ENCODE results near the gene TMEFF2. TPM values are rescaled to one million over a fixed set of nuclear protein-coding genes. Genes with fewer than 3 reads are reported as not detected.

Gene TMEFF2
- total RNA-seq (2014; rRNA removed; shearing (Covaris generic)) = 0.10 and 0.12 TPM in 2 replicates

GRCh38 chr2:192194866-192195547 lies at the start of gene TMEFF2:
Gene TMEFF2, minus strand, starts transcription at chr2:192194933. Its CDS starts 409 bp downstream, at chr2:192194524.
- DNase-seq (ENCODE audit: low read depth) = peak; percentile 52

DNA sequence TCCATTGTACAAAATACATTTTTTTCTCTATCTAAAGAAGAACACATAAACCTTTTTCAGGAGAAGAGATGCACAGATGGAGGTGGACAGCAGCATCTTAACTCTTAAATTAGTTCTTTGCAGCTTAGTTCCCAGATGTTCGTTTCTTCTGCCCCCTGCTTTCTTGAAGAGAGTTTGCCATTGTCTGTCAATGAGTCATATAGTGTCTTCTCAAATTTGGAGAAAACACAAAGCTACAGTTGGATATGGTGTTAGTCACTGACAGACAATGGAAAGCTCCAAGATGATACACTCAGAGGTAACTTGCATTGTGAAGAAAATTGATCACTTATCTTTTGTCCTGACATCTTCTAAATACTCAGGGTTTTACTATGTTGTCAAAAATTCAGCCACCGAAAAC lies 48.8 kb upstream of the TMEFF2 start:
- peak; percentile 36 for DNase-seq (ENCODE audit: low read depth)

GRCh38 chr2:192236136-192236535 lies 41.4 kb upstream of the TMEFF2 start:
- peak; percentile 31 for DNase-seq (ENCODE audit: low read depth)

- DNase-seq (ENCODE audit: low read depth) = no peak
Measured at GRCh38 chr2:192230889-192231453, 36.2 kb upstream of the TMEFF2 start.

DNA sequence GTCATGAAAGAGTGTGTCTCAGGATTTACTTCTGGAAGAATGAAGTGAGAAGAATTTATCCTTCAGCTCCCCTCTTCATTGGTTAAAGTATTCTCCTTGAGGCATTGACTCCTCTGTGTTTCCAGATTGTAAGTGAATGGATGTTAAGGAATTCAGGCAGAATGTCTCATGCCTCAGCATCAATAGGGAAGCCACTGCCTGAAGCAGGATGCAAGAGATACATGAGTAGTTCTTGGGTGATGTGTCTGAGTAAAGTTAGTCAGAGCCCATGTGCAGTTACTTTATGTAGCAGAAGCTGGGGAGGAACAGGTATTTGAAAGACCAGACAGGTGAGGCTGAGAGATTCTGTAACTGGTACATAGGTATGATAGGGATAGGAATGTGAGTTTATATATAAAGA lies 34.0 kb upstream of the TMEFF2 start:
- DNase-seq (ENCODE audit: low read depth) = no peak

DNA sequence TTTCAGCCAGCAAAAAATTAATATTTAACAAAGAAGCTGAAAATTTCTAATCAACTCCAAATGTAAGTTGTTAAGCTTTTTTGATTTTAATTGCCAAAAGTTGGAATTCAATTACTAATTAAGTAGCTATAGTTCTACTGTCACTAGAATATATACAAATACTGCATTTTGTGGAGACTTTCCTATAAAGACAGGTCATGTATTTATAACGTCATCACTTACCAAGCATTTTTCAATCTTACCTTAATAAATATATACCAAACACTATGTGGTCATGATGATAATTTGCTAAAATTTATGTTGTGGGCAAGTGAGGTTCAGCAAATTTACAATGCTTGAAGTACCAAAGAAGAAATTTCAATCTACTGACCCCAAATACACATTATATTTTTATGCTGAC lies 24.2 kb upstream of the TMEFF2 start:
- no peak for DNase-seq (ENCODE audit: low read depth)

DNA sequence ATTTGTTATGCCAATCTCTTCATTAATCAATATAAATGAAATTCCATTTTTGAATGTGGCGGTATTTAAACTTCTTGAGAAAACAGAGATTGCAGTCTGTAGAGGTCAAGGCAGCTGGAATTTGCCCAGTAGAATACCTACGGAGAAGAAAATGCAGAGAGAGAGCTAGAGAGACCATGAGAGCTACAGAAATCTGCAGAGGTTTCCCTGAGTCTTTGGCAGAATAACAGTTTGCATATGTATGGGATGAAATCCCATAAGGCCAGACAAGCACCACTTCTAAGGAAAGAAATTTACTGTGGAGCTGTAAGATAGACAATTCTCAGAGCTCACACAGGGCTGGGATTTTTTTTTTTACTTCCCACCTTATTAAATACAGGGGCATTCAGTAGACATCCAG lies 23.6 kb upstream of the TMEFF2 start:
- no peak for DNase-seq (ENCODE audit: low read depth)

GRCh38 chr2:192216336-192216735 lies 21.6 kb upstream of the TMEFF2 start:
- no peak for DNase-seq (ENCODE audit: low read depth)

DNA sequence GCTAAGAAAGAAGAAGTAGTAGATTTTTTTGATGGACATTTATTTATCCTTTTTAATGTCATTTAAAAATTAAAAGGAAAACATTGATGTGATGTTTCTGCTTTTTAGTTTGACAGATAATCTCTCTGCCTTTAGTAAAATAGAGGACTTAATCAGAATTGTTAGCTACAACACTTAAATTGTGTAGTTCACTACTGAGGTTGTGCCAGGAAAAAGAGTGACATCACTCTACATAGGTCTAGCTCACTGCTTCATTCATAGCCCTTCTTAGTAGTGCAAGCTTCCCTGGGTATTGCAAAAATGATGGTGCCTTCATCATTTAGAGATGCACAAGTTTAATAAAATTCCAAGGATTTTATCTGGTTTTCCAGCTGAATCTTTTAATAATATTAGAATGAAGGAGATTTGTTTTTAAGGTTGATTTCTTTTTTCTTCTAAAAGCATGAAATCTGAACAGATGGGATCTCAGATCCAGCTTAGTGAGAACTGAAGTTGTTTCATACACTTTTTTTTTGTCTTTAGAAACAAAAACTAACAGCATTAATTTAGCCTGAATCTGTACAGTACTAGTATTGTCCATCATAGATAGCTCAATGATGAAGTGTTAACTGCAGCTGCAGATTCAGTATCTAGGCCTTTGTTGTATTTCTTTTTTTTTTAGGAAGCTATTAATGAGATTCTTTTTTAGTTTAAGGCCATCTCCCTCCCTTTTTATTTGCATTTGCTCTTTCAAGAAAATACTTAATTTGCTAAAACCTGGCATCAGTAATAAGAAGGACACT lies 20.6 kb upstream of the TMEFF2 start:
- no peak for DNase-seq (ENCODE audit: low read depth)

DNA sequence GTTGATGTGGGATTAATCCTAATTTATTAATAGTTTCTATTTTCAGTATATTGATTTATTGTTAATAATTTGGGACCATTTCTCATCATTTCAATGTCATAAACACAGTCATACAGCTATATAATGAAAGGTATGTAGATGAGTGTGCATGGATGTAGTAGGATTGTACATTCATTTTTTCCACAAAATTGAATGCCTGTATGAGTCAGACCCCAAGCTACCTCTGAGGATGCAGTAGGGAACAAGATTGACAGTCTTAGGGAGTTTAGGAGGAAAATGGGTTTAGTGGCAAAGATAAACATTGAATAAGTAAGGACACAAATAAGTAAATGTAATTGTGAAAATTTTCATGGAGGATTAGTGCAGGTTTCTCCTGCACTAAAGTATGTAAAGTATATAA lies 14.1 kb upstream of the TMEFF2 start:
- no peak for DNase-seq (ENCODE audit: low read depth)

DNA sequence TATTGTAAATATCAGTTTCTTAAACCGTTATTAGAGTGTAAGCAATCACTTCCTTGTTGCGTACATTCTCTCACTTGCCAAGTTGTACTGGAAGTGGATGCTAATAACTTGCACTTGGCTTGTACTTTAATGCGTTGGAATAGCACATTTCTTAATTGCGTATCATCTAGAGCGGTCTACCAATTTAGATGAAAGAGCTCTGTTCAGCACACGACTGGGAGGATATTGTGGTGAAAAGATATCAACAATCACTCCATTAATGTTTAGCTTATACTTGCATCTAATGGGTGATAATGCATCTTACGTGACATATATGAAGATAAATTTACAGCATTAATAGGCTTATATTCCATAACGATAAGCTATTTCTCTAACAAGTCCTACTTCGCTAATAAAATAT lies 11.7 kb upstream of the TMEFF2 start:
- no peak for DNase-seq (ENCODE audit: low read depth)

- DNase-seq (ENCODE audit: low read depth) = no peak
Measured at GRCh38 chr2:192203876-192204275, 9.1 kb upstream of the TMEFF2 start.

DNA sequence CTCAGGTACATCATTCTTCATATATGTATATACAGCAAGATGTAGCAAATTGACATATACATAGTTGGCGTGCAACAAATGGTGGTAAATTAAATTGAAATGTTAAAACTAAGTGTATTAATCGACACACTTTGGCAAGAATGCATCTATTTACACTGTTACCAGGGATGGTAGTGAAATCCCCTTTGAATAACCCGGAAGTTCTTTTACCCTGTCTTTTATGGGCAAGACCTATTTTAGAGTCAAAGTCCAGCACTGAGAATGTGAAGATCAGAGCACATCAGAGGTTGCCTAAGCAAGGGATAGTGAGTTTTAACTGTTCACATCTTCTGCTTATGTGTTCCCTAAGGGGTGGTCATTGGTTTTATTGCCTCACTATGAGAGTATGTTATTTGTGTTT lies 7.6 kb upstream of the TMEFF2 start:
- no peak for DNase-seq (ENCODE audit: low read depth)

GRCh38 chr2:192201116-192201515 lies 6.4 kb upstream of the TMEFF2 start:
- no peak for DNase-seq (ENCODE audit: low read depth)

- peak; percentile 3 for DNase-seq (ENCODE audit: low read depth)
Measured at GRCh38 chr2:192197357-192197756, 2.6 kb upstream of the TMEFF2 start.

- no peak for DNase-seq (ENCODE audit: low read depth)
Measured at GRCh38 chr2:192196421-192197194, 1.9 kb upstream of the TMEFF2 start.

DNA sequence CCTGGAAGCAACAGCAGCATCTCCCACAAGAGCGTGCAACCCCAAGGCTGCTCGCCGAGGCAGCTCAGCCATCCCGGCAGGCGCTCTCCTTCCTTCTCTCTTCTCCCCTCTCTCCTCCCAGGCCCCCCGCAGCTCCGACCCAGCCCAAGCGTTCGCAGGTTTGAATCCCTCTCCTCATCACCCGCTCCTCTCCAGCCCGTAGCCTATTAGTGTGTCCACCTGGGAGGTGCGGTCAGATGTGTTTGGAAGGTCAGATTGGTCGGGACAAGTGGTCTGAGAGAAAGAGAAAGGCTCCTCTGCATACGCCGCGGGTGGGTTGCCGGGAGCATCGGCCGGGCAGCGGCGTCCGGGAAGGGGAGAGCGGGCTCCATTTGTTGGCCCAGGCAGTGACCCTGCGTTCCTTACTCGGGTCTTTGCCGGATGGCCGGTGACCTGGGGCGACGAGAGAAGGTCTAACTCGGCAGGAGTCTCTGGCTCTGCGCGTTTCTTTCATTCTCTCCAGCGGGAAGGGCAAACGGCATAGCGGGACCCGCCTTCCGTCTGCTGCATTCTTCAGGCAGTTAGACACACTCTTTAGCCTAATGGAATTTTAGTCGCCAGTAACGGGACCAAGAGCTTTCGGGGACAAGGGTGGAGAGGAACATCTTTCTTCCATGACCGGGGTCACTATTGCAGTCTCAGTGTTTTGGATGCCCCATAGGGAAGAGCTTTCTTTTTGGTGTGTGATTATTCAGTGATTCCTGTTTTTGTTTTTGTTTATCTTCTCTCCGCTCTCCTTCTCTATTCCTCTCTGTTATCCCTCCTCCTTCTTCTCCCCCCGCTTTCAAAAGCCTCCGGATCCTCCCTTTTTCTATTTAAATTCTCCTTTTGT lies 1.1 kb upstream of the TMEFF2 start:
- peak; percentile 44 for DNase-seq (ENCODE audit: low read depth)

DNA sequence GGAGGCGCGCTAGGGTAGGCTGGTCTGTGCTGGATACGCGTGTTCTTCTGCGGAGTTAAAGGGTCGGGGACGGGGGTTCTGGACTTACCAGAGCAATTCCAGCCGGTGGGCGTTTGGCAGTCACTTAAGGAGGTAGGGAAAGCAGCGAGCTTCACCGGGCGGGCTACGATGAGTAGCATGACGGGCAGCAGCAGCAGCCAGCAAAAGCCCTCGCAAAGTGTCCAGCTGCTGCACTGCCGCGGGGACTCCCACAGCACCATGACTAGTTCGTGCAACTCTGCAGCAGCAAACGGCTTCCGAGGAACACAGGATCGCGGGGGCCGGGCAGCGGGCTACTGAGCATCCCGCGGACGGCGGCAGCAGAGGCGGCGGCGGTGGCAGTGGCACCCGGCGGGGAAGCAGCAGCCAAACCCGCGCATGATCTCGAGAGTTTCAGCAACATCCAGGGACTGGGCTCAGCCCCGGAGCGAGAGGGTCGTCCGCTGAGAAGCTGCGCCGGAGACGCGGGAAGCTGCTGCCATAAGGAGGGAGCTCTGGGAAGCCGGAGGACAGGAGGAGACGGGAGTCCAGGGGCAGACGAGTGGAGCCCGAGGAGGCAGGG lies 368 bp downstream of the TMEFF2 start:
- DNase-seq (ENCODE audit: low read depth) = peak; percentile 40

- peak; percentile 34 for DNase-seq (ENCODE audit: low read depth)
Measured at GRCh38 chr2:192190474-192190873, 4.3 kb downstream of the TMEFF2 start.

DNA sequence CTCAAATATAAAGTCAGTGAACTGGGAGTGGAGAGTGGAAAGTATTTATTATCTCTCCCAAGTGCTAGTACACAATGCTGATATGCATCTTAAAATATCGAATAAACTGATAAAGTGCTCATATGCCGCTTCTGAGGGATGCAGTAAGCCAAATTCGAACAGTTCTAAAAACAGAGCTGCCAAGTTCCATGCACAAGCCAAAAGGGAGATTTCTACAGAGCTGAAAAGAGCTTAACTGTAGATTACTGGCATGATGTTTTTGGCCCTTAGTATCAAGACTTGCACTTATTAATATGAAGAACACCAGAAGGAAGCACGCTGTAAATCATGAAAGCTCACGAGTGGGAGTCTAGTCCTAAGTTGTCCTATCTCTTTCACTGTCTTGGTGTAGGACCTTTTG lies 7.9 kb downstream of the TMEFF2 start:
- DNase-seq (ENCODE audit: low read depth) = no peak

GRCh38 chr2:192184349-192184748 lies 10.4 kb downstream of the TMEFF2 start:
- no peak for DNase-seq (ENCODE audit: low read depth)

All from RPMI7951 (cell line).